Ascending aorta (tissue), 2 donors: ENCODE results near the gene KCND3. TPM values are rescaled to one million over a fixed set of nuclear protein-coding genes. Genes with fewer than 3 reads are reported as not detected.

ENCODE experiments used
- DNase-seq, 2 donors: peaks; one replicate each; pipeline ENCODE4 v3.0.0-alpha.2; 2019; ENCODE audit warnings: low spot score in 2 of 2
- H3K27ac ChIP-seq, 2 donors: fragments of 200-600 bp; sonication (generic); one replicate each; pipeline ENCODE4 v1.5.1; 2016 to 2017; ENCODE audit warnings: mild to moderate bottlenecking in 1 of 2
- H3K27me3 ChIP-seq: fragments of 200-600 bp; sonication (generic); one replicate; pipeline ENCODE4 v1.5.1; 2017
- H3K36me3 ChIP-seq, 2 donors: fragments of 200-600 bp; sonication (generic); one replicate each; pipeline ENCODE4 v1.5.1; 2016
- H3K4me1 ChIP-seq, 2 donors: fragments of 200-600 bp; sonication (generic); one replicate each; pipeline ENCODE4 v1.5.1; 2016 to 2017; ENCODE audit warnings: mild to moderate bottlenecking in 1 of 2
- H3K4me3 ChIP-seq, 2 donors: fragments of 200-600 bp; sonication (generic); one replicate each; pipeline ENCODE4 v1.5.1; 2016 to 2017; ENCODE audit warnings: mild to moderate bottlenecking in 1 of 2
- H3K9me3 ChIP-seq, 2 donors: fragments of 200-600 bp; sonication (generic); one replicate each; pipeline ENCODE4 v1.5.1; 2016
- intact Hi-C: fragments of 100-400 bp; cut with DNase I; formaldehyde crosslinking; loops from one replicate; pipeline ENCODE4 v1.15.1; 2023
- total RNA-seq: library from RNA; depleted of rRNA; stranded (reverse); fragments of >200 nt; gene quantifications from one replicate; pipeline ENCODE4 v1.1.0, GENCODE V29; 2016
- TF ChIP-seq, protein P1 (sequence below), 3 experiments: fragments of 200-600 bp in 2 of 3; fragments of 450-650 bp in 1 of 3; sonication (generic) in 2 of 3; IDR thresholded peaks; one replicate each; pipeline ENCODE4 v1.5.1; 2016 to 2019; ENCODE audit warnings: antibody characterized with exemption in 3 of 3, mild to moderate bottlenecking in 1 of 3, moderate library complexity in 1 of 3

KCND3 gene
- total RNA-seq, 1 donor from 2014 or later: 13.3 TPM

DNA sequence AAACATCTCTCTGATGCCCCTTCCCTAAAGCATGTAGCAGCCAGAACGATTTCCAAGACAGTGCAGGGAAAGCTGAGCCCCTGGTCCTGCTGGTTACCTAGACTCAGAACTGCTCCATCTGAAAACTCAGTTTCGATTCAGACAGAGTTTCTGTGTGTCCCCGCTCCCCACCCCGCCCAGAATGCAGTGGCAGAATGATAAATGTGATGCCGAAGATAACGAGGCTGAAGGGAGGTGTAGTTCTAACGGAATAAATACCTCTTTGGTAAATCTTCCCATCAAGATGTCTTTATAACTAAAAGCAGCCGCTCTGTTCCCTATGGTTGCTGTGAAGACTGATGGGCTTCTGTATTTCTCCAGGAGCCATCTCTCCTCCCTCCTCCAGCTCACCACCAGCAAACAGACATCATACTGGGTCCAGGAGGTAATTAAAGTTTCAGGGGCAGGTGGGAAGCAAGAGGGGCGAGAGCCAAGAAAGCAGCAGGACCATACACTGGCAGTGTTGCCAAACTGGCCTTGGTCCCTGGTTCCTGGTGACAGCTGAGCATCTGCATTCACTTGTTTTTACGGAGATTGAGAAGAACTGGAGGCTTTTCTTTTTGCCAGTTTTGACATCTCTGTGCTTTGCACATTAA, 156.8 kb downstream of the KCND3 start:
- Histone ChIP-seq H3K9me3 (no peaks in the 10 kb centered on the region), H3K4me1 (no peaks in the 10 kb centered on the region), H3K36me3 (no peaks in the 10 kb centered on the region), H3K4me3 (no peak overlapping the region), H3K27ac (no peak overlapping the region), H3K27me3 (no peaks in the 10 kb centered on the region)
- DNase-seq: no peak
- intact Hi-C loops: no loop called here
- TF ChIP-seq, protein P1, sequence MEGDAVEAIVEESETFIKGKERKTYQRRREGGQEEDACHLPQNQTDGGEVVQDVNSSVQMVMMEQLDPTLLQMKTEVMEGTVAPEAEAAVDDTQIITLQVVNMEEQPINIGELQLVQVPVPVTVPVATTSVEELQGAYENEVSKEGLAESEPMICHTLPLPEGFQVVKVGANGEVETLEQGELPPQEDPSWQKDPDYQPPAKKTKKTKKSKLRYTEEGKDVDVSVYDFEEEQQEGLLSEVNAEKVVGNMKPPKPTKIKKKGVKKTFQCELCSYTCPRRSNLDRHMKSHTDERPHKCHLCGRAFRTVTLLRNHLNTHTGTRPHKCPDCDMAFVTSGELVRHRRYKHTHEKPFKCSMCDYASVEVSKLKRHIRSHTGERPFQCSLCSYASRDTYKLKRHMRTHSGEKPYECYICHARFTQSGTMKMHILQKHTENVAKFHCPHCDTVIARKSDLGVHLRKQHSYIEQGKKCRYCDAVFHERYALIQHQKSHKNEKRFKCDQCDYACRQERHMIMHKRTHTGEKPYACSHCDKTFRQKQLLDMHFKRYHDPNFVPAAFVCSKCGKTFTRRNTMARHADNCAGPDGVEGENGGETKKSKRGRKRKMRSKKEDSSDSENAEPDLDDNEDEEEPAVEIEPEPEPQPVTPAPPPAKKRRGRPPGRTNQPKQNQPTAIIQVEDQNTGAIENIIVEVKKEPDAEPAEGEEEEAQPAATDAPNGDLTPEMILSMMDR (IDR thresholded peaks at IDR 0.05): no peak

DNA sequence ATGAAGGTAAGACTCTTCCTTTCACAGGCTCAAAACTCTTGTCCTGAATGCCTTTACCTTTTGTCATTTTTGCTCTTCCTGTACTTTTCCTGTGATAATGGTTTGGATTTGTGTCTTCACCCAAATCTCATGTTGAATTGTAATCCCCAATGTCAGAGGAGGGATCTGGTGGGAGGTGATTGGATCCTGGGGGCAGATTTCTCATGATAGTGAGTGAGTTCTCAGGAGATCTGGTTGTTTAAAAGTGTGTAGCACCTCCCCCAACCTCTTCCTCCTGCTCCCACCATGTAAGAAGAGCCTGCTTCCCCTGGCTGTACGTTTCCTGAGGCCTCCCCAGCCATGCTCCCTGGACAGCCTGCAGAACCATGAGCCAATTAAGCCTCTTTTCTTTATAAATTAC, 158.3 kb downstream of the KCND3 start:
- TF ChIP-seq, protein P1 (IDR thresholded peaks at IDR 0.05): no peak
- H3K9me3 ChIP-seq: no peaks in the 10 kb centered on the region
- no peaks in the 10 kb centered on the region for H3K36me3 ChIP-seq
- no peak for DNase-seq
- H3K27ac ChIP-seq: no peak overlapping the region
- H3K27me3 ChIP-seq: no peaks in the 10 kb centered on the region
- intact Hi-C loops: no loop called here
- no peak overlapping the region for H3K4me3 ChIP-seq
- no peaks in the 10 kb centered on the region for H3K4me1 ChIP-seq

DNA sequence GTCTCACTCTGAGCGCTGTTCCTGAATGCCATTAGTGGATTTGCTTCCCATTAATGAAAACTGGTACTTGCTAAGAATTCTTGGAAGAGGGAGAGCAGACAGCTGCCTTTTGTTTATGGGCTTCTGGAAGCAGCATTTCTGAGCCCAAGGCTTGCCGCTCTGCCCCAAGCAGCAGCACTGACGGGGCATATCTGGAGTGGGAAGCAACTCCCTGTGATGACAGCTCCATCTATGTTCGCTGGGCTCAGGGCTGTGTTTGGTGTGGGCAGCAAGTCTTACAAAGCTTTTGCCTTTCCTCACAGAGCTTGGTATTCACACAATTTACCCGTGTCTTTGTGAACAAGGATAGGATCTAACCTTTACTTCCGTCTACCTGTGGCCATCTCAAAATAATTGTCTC, 161.5 kb downstream of the KCND3 start:
- H3K9me3 ChIP-seq: no peaks in the 10 kb centered on the region
- DNase-seq: no peak
- no peaks in the 10 kb centered on the region for H3K4me1 ChIP-seq
- intact Hi-C loops: no loop called here
- H3K36me3 ChIP-seq: no peaks in the 10 kb centered on the region
- no peak overlapping the region for H3K4me3 ChIP-seq
- TF ChIP-seq, protein P1 (IDR thresholded peaks at IDR 0.05): no peak
- no peak overlapping the region for H3K27ac ChIP-seq
- H3K27me3 ChIP-seq: no peaks in the 10 kb centered on the region

DNA sequence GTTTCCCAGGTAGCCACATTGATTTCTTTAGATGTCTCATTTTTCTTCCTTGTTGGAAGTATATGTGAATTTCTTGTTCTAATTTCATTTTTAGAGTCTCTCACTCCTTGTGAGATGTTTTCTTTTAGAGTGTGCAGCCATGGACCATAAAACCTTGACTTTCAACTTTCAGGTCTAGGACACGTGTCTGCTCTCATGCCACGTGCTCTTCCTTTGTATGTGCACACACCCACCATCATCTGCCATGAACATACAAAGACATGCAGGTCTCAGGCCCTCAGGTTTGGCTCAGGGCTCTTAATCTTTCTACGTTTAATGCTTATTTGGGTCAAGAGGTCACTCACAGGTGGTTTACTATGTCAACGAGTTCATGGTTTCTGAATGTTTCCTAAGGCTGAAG, 163.2 kb downstream of the KCND3 start:
- DNase-seq: no peak
- TF ChIP-seq, protein P1 (IDR thresholded peaks at IDR 0.05): no peak
- intact Hi-C loops: no loop called here
- H3K27ac ChIP-seq: no peak overlapping the region
- no peak overlapping the region for H3K4me3 ChIP-seq
- no peaks in the 10 kb centered on the region for H3K36me3 ChIP-seq
- H3K9me3 ChIP-seq: no peaks in the 10 kb centered on the region
- no peaks in the 10 kb centered on the region for H3K4me1 ChIP-seq
- H3K27me3 ChIP-seq: no peaks in the 10 kb centered on the region

DNA sequence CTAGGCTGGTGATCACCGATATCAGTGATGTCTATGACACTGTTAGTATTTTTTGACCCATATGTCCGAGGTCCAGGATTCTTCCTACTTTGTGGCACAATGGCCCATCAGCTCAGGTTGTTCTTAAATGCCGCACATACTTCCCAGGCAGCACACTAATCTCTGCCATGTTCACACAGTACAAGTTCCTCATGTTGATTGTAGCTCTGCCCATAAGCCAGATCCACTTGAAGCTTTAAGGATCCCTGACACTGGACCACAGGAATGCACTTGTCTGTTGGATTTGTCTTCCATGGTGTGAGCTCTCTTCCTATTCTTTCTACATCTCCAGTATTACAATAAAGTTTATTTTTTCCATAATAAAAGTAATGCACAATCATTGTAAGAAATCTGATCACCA, 164.3 kb downstream of the KCND3 start:
- H3K36me3 ChIP-seq: no peaks in the 10 kb centered on the region
- TF ChIP-seq, protein P1 (IDR thresholded peaks at IDR 0.05): no peak

DNA sequence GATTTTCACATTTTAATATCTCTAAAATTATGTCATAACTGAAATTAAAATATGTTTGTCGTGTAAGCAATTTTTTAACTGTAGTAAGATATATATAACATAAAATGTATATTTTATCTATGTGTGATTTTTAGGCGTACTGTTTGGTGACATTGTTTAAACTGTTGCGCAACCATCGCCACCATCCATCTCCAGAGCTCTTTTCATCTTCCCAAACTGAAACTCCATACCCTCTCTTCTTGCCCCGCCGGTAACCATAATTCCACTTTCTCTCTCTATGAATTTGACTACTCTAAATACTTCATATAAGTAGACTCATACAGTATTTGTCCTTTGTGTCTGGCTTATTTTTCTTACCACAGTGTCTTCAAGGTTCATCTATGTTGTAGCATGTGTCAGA, 167.3 kb downstream of the KCND3 start:
- H3K9me3 ChIP-seq: no peaks in the 10 kb centered on the region
- H3K36me3 ChIP-seq: no peaks in the 10 kb centered on the region
- DNase-seq: no peak
- TF ChIP-seq, protein P1 (IDR thresholded peaks at IDR 0.05): no peak
- no peak overlapping the region for H3K4me3 ChIP-seq
- no peaks in the 10 kb centered on the region for H3K4me1 ChIP-seq
- intact Hi-C loops: no loop called here
- no peak overlapping the region for H3K27ac ChIP-seq
- H3K27me3 ChIP-seq: no peaks in the 10 kb centered on the region

More for the DNA sequence above, 164.3 kb downstream of the KCND3 start:
- Histone ChIP-seq H3K27me3 (no peaks in the 10 kb centered on the region), H3K9me3 (no peaks in the 10 kb centered on the region), H3K27ac (no peak overlapping the region), H3K4me1 (no peaks in the 10 kb centered on the region), H3K4me3 (no peak overlapping the region)
- no peak for DNase-seq
- intact Hi-C loops: no loop called here
